Panc1 (cell line): Measurements from ENCODE around the gene SDSL.

ENCODE experiments used
- CTCF ChIP-seq: fragments of 450-650 bp; IDR thresholded peaks from 2 replicates; pipeline ENCODE4 v1.5.1; 2017; ENCODE audit warnings: mild to moderate bottlenecking
- POLR2AphosphoS5 ChIP-seq: IDR thresholded peaks from 2 replicates; pipeline ENCODE4 v1.6.1; 2012; ENCODE audit warnings: mild to moderate bottlenecking, low read depth, low read length, moderate library complexity
- SIN3A ChIP-seq: IDR thresholded peaks from 2 replicates; pipeline ENCODE4 v1.6.1; 2012; ENCODE audit warnings: low read depth, mild to moderate bottlenecking, low read length, moderate library complexity, borderline replicate concordance; ENCODE audit not compliant: insufficient read depth
- TCF7L2 ChIP-seq: IDR thresholded peaks from 2 replicates; pipeline ENCODE4 v1.6.1; 2011; ENCODE audit warnings: mild to moderate bottlenecking, low read depth, low read length, inconsistent platforms

DNA sequence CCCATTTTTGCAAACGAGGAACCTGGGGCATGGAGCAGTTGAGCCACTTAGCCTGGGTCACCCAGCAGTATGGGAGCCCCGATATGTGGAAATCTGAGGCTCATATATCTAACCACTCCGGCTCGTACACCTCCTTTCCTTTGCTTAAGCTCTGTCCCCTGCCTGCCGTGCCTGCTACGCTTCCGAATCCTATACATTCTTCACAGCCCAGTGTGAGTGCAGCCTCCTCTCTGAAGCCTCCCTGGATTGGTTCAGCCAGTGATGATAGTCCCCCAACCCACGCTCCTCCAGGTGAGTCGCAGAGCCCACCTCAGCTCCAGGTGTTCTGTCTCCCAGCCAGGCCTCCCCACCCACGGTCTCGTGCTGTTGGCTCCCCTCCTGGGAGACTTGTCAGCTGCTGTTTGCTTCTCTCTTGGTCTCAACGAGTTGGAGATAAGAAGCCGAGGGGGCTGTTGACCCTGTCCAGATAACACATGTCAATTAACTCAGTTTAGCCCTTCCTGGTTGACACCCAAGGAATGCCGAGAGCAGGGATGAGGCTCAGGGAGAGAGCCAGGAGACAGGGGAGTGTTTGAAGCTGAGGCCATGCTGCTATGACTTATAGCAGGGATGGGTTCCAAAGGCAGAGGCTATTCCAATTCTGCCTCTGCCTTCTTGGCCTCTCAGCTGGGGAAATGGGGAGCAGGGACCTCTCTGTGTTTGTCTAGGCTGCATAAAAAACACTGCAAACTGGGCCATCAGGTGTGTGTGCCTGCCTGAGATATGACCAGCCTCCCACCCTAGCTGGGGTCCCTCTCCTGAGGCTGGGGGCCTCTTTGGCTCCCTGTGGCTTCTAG lies 19.0 kb downstream of the SDSL start:
- no peak for TF ChIP-seq CTCF
- no peak for TF ChIP-seq SIN3A
- no peak for TF ChIP-seq TCF7L2
- no peak for TF ChIP-seq POLR2AphosphoS5
